Bone marrow (tissue), 2 donors: Measurements from ENCODE around the gene TMEM247.
"Not testable (repeated sequence)": the region's sequence is repeated elsewhere in the genome, so short reads cannot be mapped to it uniquely, and the experiment has no call there.

Source experiments
- DNase-seq, 2 donors: peaks; one replicate each; lab custom pipeline; 2025; lab: John Stamatoyannopoulos, UW

Gene TMEM247

GRCh38 chr2:46512185-46512584, 32.8 kb downstream of the TMEM247 start:
- DNase-seq: no peak

GRCh38 chr2:46514738-46515137, 35.4 kb downstream of the TMEM247 start:
- DNase-seq: no peak

GRCh38 chr2:46517485-46517884, 38.1 kb downstream of the TMEM247 start:
- DNase-seq: no peak

GRCh38 chr2:46518861-46519260, 39.5 kb downstream of the TMEM247 start:
- no peak for DNase-seq

- DNase-seq: no peak
Measured at GRCh38 chr2:46519265-46519664, 39.9 kb downstream of the TMEM247 start.

GRCh38 chr2:46520130-46520711, 40.9 kb downstream of the TMEM247 start:
- DNase-seq: no peak

- DNase-seq: no peak
Measured at GRCh38 chr2:46521215-46521683, 41.9 kb downstream of the TMEM247 start.

GRCh38 chr2:46522385-46522784, 43.0 kb downstream of the TMEM247 start:
- not testable (repeated sequence) for DNase-seq

- DNase-seq: no peak
Measured at GRCh38 chr2:46525522-46526155, 46.3 kb downstream of the TMEM247 start.

- no peak for DNase-seq
Measured at GRCh38 chr2:46528880-46529279, 49.5 kb downstream of the TMEM247 start.

- no peak for DNase-seq
Measured at GRCh38 chr2:46530639-46531038, 51.3 kb downstream of the TMEM247 start.

GRCh38 chr2:46531863-46532262, 52.5 kb downstream of the TMEM247 start:
- no peak for DNase-seq
